HG03066 (cell line): ENCODE measurements around the gene COL15A1.
"Not testable (repeated sequence)": the region's sequence is repeated elsewhere in the genome, so short reads cannot be mapped to it uniquely, and the experiment has no call there.

ENCODE experiments used
- ATAC-seq: cut with Tn5 transposase; IDR thresholded peaks from one replicate; pipeline ENCODE4 v1.9.1; 2021; ENCODE audit warnings: low read depth; ENCODE audit not compliant: unreplicated experiment

The COL15A1 gene

GRCh38 chr9:98943682-98944056, at the start of gene COL15A1:
Gene COL15A1, plus strand, starts transcription at chr9:98943907. Its CDS starts 155 bp downstream, at chr9:98944062.
- no peak for ATAC-seq

GRCh38 chr9:98894171-98894570, 49.5 kb upstream of the COL15A1 start:
- no peak for ATAC-seq

GRCh38 chr9:98894761-98895160, 48.9 kb upstream of the COL15A1 start:
- ATAC-seq: no peak

GRCh38 chr9:98896632-98897031, 47.1 kb upstream of the COL15A1 start:
- ATAC-seq: no peak

- ATAC-seq: no peak
Observed at GRCh38 chr9:98897745-98898144, 46.0 kb upstream of the COL15A1 start.

- ATAC-seq: no peak
Observed at GRCh38 chr9:98899408-98900056, 44.2 kb upstream of the COL15A1 start.

- no peak for ATAC-seq
Observed at GRCh38 chr9:98900244-98900643, 43.5 kb upstream of the COL15A1 start.

- no peak for ATAC-seq
Observed at GRCh38 chr9:98900725-98901124, 43.0 kb upstream of the COL15A1 start.

GRCh38 chr9:98901843-98902242, 41.9 kb upstream of the COL15A1 start:
- not testable (repeated sequence) for ATAC-seq

- no peak for ATAC-seq
Observed at GRCh38 chr9:98902516-98902915, 41.2 kb upstream of the COL15A1 start.

GRCh38 chr9:98902925-98903324, 40.8 kb upstream of the COL15A1 start:
- ATAC-seq: no peak

- no peak for ATAC-seq
Observed at GRCh38 chr9:98903961-98904411, 39.7 kb upstream of the COL15A1 start.

- no peak for ATAC-seq
Observed at GRCh38 chr9:98905015-98905414, 38.7 kb upstream of the COL15A1 start.

GRCh38 chr9:98906273-98907040, 37.2 kb upstream of the COL15A1 start:
- ATAC-seq: no peak

GRCh38 chr9:98907055-98907454, 36.7 kb upstream of the COL15A1 start:
- ATAC-seq: no peak

- ATAC-seq: no peak
Observed at GRCh38 chr9:98908897-98909634, 34.6 kb upstream of the COL15A1 start.

- ATAC-seq: no peak
Observed at GRCh38 chr9:98909935-98910334, 33.8 kb upstream of the COL15A1 start.

GRCh38 chr9:98911042-98911441, 32.7 kb upstream of the COL15A1 start:
- no peak for ATAC-seq

GRCh38 chr9:98911738-98912137, 32.0 kb upstream of the COL15A1 start:
- ATAC-seq: not testable (repeated sequence)

- ATAC-seq: no peak
Observed at GRCh38 chr9:98912450-98912849, 31.3 kb upstream of the COL15A1 start.

GRCh38 chr9:98913044-98913443, 30.7 kb upstream of the COL15A1 start:
- no peak for ATAC-seq
